Choroid plexus epithelial cell (primary cell): Measurements from ENCODE around the gene C5orf52.

Source experiments
- DNase-seq: peaks from one replicate; pipeline ENCODE4 v3.0.0-alpha.2; 2010; ENCODE audit warnings: low read depth
- H3K4me3 ChIP-seq: 2 replicates; pipeline ENCODE4 v1.5.1; 2011; ENCODE audit warnings: low read depth, mild to moderate bottlenecking, control low read depth, low read length, moderate library complexity
- CTCF ChIP-seq: conservative IDR thresholded peaks from 2 replicates; pipeline ENCODE4 v1.5.1; 2011; ENCODE audit warnings: low read depth, mild to moderate bottlenecking, control low read depth, inconsistent platforms, low read length, moderate library complexity

C5orf52 gene

GRCh38 chr5:157670662-157671591 is at the start of gene C5orf52:
TSS of gene C5orf52 (plus strand) at chr5:157671533. CDS start at chr5:157671615, 82 bp downstream.
- peak; percentile 22 for DNase-seq
- H3K4me3 ChIP-seq = peak within 1 kb of the TSS; percentile 75
- TF ChIP-seq CTCF = no peak

- TF ChIP-seq CTCF = no peak
- no peak overlapping the region for H3K4me3 ChIP-seq
- no peak for DNase-seq
These were observed 47.2 kb upstream of the C5orf52 start for GRCh38 chr5:157624144-157624543.

GRCh38 chr5:157626831-157627230 is 44.5 kb upstream of the C5orf52 start:
- no peak for TF ChIP-seq CTCF
- H3K4me3 ChIP-seq = no peak overlapping the region
- DNase-seq = no peak

DNA sequence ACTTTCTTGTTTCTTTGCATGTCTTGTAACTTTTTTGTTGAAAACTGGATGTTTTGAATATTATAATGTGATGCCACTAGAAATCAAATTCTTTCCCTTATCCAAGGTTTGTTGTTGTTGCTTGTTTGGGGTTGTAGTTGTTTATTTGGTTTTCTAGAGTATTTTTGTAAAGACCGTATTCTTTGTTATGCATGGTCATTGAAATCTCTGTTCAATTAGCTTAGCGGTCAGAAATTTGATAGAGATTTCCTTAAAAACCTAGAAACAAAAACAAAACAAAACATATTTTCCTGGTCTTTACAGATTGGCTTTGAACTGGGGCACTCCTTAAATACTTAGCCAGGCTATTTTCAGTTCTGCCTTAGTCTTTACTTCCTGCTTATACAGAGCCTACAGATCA is 41.0 kb upstream of the C5orf52 start:
- no peak overlapping the region for H3K4me3 ChIP-seq
- DNase-seq = no peak
- no peak for TF ChIP-seq CTCF

DNA sequence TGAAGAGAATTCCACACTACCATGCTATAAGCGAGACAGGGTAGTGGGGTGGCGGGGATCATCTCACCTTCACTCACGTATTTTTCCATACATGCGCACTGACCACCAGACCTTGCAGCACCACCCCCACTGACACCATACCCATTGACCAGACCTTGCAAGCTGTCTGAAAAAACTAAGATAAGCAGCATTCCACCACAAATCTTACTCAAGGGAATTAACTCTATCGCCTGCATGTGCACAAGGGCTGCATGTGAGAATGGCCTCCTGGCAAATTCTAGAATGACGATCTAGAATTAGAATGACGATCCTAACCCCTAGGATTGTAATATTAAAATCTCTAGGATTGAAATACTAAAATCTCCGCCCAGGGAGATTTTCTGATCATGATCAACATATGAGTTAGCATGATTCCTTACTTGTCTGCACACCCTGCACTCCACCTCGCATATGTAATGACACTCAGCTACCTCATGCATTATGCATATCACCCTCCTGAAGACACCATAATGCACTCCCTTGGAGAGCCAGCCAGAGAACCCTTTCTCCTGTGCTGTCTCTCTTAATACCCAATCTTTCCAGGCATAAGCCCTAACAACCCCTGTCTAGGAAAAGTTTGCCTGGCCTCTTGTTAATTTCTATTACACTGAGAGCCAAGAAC is 30.8 kb upstream of the C5orf52 start:
- no peak for DNase-seq
- no peak for TF ChIP-seq CTCF
- no peak overlapping the region for H3K4me3 ChIP-seq

- no peak for TF ChIP-seq CTCF
These were observed 22.9 kb upstream of the C5orf52 start for GRCh38 chr5:157648275-157648990.

More at GRCh38 chr5:157648275-157648990, 22.9 kb upstream of the C5orf52 start:
- no peak for DNase-seq
- no peak overlapping the region for H3K4me3 ChIP-seq
